NCI-H1048 (cell line): ENCODE results near the gene UBC.
"Not testable (repeated sequence)": the region's sequence is repeated elsewhere in the genome, so short reads cannot be mapped to it uniquely, and the experiment has no call there.

Source experiments
- DNase-seq: peaks from one replicate; lab custom pipeline; 2025; lab: John Stamatoyannopoulos, UW

The UBC gene

DNA sequence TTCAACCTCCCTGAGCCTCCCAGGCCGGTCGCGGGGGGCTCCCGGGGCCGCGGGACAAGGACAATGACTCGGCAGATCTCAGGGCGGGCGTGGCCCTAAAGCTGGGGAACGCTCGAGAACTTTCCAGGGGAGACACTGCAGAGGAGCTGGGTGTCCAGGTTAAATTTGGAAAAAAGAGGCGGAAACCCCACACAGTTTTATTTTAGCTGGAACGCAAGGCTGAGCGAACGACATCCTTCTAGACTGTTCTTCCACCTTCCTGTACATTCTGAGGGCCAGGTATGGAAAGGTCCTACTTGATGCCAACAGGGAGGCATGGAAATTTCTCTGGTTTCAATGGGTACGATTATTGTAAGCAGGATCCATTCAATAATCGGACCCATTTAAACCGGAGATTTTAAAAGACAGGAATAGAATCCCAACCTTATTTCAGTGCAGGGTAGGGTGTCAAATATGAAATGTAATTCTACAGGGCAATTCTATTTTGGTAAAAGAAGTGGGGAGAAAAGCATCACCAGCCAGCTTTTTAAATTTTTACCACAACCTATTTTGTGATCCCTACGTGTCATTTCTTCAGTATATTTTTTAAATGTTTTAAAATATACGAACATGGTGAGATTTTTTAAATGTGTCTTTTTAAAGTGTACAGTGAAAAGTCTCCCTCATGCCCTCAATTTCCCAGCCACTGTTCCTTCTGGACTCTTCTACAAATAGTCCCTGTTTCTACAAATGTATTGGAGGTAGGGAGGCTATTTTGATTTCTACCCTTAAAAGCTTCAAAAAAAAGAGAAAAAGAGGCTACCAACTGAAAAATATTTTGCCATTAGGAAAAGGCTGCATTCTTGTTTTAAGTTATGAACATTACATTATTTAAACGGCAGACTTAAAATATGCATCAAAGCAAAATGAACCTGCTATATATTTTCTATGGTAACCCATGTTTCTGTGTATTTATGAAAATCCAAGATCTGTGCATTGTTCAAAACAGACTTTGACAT lies 1.1 kb upstream of the UBC start:
- no peak for DNase-seq

DNA sequence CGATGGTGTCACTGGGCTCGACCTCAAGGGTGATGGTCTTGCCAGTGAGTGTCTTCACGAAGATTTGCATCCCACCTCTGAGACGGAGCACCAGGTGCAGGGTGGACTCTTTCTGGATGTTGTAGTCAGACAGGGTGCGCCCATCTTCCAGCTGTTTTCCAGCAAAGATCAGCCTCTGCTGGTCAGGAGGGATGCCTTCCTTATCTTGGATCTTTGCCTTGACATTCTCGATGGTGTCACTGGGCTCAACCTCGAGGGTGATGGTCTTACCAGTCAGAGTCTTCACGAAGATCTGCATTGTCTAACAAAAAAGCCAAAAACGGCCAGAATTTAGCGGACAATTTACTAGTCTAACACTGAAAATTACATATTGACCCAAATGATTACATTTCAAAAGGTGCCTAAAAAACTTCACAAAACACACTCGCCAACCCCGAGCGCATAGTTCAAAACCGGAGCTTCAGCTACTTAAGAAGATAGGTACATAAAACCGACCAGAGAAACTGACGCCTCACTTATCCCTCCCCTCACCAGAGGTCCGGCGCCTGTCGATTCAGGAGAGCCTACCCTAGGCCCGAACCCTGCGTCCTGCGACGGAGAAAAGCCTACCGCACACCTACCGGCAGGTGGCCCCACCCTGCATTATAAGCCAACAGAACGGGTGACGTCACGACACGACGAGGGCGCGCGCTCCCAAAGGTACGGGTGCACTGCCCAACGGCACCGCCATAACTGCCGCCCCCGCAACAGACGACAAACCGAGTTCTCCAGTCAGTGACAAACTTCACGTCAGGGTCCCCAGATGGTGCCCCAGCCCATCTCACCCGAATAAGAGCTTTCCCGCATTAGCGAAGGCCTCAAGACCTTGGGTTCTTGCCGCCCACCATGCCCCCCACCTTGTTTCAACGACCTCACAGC lies 717 bp downstream of the UBC start:
- no peak for DNase-seq

DNA sequence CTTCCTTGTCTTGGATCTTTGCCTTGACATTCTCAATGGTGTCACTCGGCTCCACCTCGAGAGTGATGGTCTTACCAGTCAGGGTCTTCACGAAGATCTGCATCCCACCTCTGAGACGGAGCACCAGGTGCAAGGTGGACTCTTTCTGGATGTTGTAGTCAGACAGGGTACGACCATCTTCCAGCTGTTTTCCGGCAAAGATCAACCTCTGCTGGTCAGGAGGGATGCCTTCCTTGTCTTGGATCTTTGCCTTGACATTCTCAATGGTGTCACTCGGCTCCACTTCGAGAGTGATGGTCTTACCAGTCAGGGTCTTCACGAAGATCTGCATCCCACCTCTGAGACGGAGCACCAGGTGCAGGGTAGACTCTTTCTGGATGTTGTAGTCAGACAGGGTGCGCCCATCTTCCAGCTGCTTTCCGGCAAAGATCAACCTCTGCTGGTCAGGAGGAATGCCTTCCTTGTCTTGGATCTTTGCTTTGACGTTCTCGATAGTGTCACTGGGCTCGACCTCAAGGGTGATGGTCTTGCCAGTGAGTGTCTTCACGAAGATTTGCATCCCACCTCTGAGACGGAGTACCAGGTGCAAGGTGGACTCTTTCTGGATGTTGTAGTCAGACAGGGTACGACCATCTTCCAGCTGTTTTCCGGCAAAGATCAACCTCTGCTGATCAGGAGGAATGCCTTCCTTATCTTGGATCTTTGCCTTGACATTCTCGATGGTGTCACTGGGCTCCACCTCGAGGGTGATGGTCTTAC lies 1.7 kb downstream of the UBC start:
- not testable (repeated sequence) for DNase-seq

DNA sequence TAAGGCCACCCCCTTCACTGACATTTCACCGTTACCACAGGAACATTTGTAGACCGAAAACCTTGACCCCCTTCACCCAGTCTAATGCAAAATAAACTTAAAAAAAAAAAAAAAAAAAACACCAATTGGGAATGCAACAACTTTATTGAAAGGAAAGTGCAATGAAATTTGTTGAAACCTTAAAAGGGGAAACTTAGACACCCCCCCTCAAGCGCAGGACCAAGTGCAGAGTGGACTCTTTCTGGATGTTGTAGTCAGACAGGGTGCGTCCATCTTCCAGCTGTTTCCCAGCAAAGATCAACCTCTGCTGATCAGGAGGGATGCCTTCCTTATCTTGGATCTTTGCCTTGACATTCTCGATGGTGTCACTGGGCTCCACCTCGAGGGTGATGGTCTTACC lies 2.9 kb downstream of the UBC start:
- not testable (repeated sequence) for DNase-seq

DNA sequence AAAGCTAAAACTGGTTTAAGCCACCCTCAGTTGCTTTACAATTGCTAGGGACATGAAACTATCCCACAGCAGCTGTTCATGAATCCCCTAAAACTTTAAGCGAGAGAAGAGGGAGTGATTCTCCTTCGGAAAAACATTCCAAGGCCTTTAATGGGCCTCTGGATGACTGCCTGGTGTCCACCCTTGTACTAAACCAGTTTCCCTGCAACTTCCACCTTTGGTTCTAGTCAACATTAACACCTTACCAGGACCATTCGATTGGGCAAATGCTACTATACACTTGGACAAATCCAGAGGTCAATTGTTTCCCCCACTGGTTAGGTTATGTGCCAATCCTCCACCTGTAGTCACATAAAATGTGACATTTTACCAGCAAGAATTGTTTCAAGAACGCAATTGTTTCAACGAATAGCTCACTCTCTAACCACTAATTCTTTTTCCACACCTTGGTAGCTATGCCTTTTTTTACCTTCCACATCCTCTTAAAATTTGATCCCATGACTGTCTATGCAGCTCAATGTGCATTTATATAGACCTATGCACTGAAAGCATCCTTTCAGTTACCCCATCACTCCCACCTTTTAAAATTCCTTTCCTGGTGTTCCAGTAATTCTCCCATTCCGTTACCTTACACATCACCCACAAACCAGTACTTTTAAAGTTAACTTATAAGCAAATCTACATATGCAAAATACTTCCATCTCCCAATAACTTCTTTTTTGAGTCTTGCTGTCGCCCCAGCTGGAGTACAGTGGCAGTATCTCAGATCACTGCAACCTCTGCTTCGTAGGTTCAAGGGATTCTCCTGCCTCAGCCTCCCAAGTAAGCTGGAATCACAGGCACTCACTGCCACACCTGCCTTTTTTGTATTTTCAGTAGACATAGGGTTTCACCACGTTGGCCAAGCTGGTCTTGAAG lies 3.6 kb downstream of the UBC start:
- no peak for DNase-seq

DNA sequence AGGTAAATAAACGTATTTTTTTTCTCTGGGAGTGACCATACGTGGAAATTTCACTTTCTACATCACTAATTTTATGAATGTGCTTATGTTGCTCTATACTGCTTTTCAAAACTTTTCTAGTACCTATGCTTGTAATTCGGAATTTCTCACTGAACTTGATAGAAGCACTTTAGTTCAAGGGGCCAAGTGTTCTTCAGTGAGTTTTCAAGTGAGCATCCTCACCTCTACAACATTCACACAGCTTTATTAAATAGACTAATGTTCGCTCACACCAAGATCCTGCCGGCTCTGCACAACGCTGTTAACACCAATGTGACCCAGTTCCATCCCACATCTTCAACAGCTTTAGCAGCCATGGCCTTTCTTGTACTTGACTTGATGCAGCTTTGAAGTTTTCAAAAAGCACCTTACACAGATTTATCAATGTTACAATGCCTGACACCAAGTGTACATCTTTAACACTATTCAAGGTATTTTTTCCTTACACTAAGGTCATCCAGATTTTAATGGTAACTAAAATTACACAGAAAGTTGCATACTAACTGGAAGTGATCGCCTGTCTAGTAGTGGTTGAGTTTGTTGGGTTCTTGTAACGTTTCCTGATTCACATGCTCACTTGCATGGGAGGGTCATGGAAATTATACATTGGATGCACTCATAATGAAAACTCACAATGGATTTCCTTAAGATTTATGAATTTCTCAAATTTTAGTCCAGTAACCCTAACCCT lies 4.5 kb downstream of the UBC start:
- no peak for DNase-seq

DNA sequence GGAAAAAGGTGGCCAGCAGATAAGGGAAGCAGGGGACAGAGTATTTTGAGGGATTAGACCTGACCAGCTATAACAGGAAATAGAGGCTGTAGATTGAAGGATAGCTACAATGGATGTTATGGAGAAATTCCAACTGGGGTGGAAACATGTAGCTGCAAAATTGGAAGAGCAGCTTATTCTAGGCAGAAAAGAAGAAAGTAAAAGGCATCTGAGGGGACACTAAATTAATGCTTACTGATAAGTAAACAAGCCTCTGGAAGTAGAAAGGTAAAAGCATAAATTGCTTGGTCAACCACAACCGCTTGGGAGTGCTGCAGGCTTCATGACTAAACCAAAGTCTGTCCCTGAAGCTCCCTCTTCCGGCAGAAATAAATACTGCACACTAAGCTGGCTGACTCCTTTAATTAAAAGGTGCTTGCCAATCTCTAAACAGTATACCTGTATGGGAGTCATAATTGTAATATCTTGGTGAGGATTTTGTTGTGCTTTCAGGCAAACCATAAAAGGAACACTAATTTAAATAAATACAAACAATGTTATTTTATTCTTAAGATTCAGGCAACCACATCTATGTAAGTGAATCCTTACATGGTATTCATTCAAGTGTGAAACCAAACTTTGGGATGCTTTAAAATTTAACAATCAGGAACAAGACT lies 7.7 kb downstream of the UBC start:
- DNase-seq = no peak

DNA sequence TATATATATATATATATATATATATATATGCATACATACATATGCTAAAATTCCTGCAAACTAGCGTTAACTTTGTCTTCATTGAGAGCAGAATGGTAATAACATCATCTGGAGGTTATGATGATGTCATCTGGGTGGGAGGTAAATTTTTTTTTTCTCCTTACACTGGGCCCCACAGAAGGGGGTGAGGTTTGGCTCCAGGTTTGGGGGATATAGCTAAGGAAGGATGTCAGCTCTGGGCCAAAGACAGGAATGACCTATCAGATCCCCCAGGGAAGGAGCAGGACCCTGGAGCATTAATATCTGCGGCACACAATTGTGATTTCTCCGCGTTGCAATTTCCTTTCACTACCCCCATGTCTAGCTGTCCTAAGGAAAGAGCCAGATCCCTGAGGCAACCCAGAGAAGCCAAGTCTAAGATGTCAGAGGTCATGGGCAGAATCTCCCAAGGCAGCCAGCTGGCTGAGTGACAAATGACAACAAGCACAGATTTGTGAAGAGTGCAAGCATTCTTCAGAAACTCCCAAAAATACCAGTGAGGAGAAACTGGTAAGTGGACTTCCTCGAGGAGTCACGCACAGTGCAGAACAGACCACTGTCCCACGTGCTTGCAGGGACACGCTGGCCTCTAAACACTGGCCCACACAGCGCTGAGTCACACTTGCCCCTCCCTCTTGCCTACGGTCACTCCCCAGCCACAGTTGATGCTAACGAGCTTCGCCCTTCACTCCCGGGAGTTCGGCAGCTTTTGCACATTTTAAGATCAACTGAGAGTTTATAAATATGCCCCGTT lies 9.9 kb downstream of the UBC start:
- no peak for DNase-seq

DNA sequence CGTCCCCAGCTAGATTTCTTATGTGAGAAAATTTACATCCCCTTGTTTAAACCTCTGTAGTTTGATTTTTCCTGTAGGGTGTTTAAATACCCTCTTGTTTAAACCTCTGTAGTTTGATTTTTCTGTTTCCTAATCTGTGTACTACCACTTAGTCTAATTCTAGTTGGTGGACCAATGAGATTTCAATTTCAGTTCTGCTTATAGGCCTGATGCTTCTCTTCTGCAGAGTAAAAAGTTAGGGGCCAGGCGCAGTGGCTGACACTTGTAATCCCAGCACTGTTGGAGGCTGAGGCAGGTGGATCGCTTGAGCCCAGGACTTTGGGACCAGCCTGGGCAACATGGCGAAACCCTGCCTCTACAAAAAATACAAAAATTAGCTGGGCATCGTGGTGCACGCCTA lies 11.5 kb downstream of the UBC start:
- no peak for DNase-seq

DNA sequence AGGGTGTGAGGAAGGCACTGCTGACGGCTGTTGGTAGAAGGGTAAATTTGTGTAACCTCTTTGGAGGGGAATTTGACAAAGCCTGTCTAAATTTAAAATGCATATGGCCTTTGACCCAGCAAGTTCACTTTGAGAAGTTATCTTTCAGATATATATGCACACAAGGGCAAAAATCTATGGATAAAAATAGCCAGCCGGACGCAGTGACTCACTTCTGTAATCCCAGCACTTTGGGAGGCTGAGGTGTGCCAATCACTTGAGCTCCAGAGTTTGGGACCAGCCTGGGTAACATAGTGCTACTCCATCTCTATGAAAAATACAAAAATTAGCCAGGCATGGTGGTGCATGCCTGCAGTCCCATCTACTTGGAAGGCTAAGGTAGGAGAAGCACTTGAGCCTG lies 13.4 kb downstream of the UBC start:
- DNase-seq = no peak

DNA sequence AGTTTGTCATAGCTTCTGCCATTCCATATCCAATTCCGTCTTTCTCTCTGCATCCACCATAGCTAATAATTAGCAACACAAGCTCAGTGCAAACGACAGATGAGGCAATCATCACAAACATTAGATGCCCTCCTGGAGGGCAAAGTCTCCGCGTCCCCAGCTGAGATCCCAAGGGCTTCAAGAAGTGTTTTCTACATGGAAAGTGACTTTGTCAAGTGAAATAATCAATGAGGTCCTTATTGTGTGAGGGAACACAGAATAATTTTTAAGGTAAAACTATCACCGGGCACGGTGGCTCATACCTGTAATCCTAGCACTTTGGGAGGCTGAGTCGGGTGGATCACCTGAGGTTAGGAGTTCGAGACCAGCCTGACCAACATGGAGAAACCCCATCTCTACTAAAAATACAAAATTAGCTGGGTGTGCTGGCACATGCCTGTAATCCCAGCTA lies 14.1 kb downstream of the UBC start:
- not testable (repeated sequence) for DNase-seq

DNA sequence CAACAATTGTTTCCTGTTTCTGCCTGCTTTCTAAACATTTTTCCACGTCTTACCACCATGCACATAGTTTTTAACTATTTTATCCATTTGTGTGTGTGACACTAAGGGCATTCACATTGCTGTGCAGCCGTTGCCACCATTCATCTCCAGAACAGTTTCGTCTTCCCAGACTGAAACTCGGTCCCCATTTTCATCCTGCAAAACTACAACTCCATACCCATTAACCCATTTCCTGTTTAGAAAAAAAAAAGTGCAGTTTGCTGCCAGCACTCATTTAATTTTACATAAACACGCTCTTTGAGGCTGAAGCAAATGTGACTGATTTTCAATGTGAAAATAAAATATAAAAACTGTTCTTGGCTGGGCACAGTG lies 15.5 kb downstream of the UBC start:
- no peak for DNase-seq

DNA sequence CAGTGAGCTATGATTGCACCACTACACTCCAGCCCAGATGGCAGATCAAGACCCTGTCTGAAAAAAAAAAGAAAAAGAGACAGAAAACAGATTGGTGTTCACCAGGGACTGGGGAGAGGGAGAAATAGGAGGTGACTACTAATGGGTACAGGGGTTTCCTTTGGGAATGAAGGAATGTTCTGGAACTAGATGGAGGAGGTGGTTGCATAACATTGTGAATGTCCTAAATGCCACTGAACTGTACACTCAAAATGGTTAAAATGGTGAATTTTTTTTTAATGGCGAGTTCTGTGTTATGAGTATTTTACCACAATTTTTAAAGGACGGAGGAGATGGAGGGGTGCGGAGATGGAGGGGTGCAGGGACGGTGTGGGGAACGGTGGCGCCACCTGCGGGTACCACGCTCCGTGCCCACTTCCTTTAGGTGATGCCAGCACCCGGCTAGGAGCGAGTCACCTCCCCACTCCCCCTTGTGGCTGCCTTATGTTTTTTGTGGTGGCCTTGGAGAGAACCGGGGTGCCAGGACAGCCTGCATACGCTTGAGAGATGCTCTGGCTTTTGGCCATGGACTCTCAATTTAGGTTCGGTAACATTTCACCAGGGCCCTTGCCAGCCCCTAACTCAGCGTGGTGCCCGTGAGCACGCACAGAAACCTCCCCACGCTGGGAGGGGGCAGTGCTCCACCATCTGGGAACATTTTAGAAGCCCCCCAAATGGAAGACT lies 16.1 kb downstream of the UBC start:
- no peak for DNase-seq

DNA sequence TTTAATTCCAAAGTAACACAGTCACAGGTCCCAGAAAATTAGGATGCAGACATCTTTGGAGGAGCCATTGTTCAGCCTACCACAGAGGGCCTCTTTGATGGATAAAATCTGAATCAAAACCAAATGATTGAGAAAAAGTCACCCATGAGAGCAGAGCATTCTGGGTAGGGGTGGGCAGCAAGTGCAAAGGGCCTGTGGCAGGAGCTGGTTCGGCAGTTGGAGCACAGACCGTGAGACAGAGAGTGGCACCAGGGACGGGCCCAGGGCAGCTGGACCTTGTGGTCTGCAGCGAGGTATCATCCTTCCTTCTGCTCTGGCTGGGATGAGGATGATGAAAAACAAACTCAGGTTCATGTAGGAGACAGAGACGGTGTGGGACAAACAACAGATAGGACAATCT lies 18.0 kb downstream of the UBC start:
- no peak for DNase-seq

DNA sequence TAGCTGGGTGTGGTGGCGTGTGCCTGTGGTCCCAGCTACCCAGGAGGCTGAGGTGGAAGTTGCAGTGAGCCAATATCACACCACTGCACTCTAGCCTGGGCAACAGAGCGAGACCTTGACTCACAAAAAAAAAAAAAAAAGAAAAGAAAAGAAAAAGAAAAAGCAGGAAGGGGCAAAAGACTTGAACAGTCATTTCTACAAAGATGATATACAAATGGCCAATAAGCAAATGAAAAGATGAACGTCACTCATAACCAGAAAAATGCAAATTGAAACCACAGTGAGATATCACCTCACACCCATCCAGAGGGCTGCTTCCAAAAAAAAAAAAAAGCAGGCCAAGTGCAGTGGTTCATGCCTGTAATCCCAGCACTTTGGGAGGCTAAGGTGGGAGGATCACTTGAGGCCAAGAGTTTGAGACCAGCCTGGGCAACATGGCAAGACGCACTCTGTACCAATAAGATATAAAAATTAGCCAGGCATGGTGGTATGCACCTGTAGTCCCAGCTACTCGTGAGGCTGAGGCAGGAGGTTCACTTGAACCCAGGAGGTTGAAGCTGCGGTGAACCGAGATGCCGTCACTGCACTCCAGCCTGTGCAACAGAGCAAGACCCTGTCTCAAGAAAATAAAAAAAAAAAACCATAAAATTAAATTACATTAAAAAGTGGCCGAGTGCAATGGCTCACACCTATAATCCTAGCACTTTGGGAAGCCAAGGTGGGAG lies 20.5 kb downstream of the UBC start:
- no peak for DNase-seq

DNA sequence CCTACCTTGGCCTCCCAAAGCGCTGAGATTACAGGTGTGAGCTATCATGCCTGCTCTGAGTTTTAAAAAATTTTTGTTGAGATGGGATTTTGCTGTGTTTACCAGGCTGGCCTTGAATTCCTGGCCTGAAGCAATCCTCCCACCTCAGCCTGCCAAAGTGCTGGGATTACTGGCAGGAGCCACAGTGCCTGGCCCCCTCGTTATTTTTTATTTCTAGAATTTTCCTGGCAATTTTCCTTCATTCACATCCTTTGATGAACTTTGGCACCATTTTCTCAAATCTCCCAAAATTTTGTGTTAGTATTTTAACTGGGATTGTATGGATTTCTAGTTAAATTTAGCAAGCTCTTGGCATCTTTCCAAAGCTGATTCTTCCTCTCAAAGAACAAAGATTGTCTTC lies 26.2 kb downstream of the UBC start:
- no peak for DNase-seq

DNA sequence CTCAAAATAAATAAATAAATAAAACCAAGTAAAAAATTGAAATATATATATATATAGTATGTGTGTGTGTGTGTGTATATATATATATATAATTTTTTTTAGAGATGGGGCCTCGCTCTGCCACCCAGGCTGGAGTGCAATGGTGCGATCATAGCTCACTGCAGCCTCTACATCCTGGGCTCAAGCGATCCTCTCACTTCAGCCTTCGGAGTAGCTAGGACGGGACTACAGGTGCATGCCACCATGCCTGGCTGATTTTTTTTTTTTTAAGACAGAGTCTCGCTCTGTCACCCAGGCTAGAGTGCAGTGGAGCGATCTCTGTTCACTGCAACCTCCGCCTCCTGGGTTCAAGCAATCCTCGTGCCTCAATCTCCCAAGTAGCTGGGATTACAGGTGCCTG lies 26.7 kb downstream of the UBC start:
- DNase-seq = not testable (repeated sequence)
